H9 (cell line): Measurements from ENCODE around the gene TPPP2. TPM values are rescaled to one million over a fixed set of nuclear protein-coding genes. Genes with fewer than 3 reads are reported as not detected.

Source experiments
- DNase-seq: peaks from one replicate; pipeline ENCODE4 v3.0.0-alpha.2; 2017
- H2AFZ ChIP-seq: one replicate; pipeline ENCODE4 v1.6.1; 2013; ENCODE audit warnings: mild to moderate bottlenecking, low read length, control low read depth, moderate library complexity
- H2AK5ac ChIP-seq: 2 replicates; pipeline ENCODE4 v1.6.1; 2013; ENCODE audit warnings: low read length, control low read depth, mixed read lengths; ENCODE audit not compliant: insufficient read length
- H2BK120ac ChIP-seq: one replicate; pipeline ENCODE4 v1.6.1; 2013; ENCODE audit warnings: low read depth, mild to moderate bottlenecking, low read length, control low read depth, inconsistent platforms; ENCODE audit not compliant: poor library complexity, severe bottlenecking
- H2BK12ac ChIP-seq: 2 replicates; pipeline ENCODE4 v1.6.1; 2013; ENCODE audit warnings: low read length, control low read depth, mixed read lengths, low read depth; ENCODE audit not compliant: insufficient read length
- H2BK15ac ChIP-seq: 2 replicates; pipeline ENCODE4 v1.6.1; 2013; ENCODE audit warnings: low read depth, low read length, control low read depth
- H2BK20ac ChIP-seq: one replicate; pipeline ENCODE4 v1.6.1; 2013; ENCODE audit warnings: low read depth, mild to moderate bottlenecking, low read length, control low read depth, inconsistent platforms; ENCODE audit not compliant: poor library complexity, severe bottlenecking
- H2BK5ac ChIP-seq: 2 replicates; pipeline ENCODE4 v1.6.1; 2013; ENCODE audit warnings: low read length, control low read depth, mixed read lengths; ENCODE audit not compliant: insufficient read length
- H3K14ac ChIP-seq: 2 replicates; pipeline ENCODE4 v1.6.1; 2013; ENCODE audit warnings: low read length, control low read depth; ENCODE audit not compliant: insufficient read depth
- H3K18ac ChIP-seq: 2 replicates; pipeline ENCODE4 v1.6.1; 2013; ENCODE audit warnings: low read depth, mild to moderate bottlenecking, mixed read lengths, low read length, control low read depth; ENCODE audit not compliant: insufficient read length
- H3K23ac ChIP-seq: 2 replicates; pipeline ENCODE4 v1.6.1; 2013; ENCODE audit warnings: low read length, control low read depth, mixed read lengths, low read depth; ENCODE audit not compliant: insufficient read length
- H3K23me2 ChIP-seq: 2 replicates; pipeline ENCODE4 v1.6.1; 2013; ENCODE audit warnings: low read depth, mild to moderate bottlenecking, mixed read lengths, low read length, control low read depth; ENCODE audit not compliant: insufficient read length, poor library complexity, severe bottlenecking
- H3K27ac ChIP-seq: 2 replicates; pipeline ENCODE4 v1.5.1; 2013; ENCODE audit warnings: low read length, control low read depth, mixed read lengths, low read depth; ENCODE audit not compliant: insufficient read length
- H3K27me3 ChIP-seq: 2 replicates; pipeline ENCODE4 v1.6.1; 2013; ENCODE audit warnings: low read length, control low read depth, inconsistent platforms; ENCODE audit not compliant: insufficient read depth
- H3K4ac ChIP-seq: 2 replicates; pipeline ENCODE4 v1.6.1; 2013; ENCODE audit warnings: low read depth, mild to moderate bottlenecking, control low read depth, inconsistent platforms, low read length, moderate library complexity
- H3K4me1 ChIP-seq: 2 replicates; pipeline ENCODE4 v1.6.1; 2013; ENCODE audit warnings: low read length, control low read depth, inconsistent platforms; ENCODE audit not compliant: insufficient read depth
- H3K4me2 ChIP-seq: 2 replicates; pipeline ENCODE4 v1.6.1; 2013; ENCODE audit warnings: low read length, control low read depth, mixed read lengths; ENCODE audit not compliant: insufficient read length, insufficient read depth
- H3K56ac ChIP-seq: 2 replicates; pipeline ENCODE4 v1.6.1; 2013; ENCODE audit warnings: low read depth, mild to moderate bottlenecking, mixed read lengths, low read length, control low read depth; ENCODE audit not compliant: insufficient read length
- H3K79me1 ChIP-seq: 2 replicates; pipeline ENCODE4 v1.6.1; 2013; ENCODE audit warnings: low read depth, mild to moderate bottlenecking, moderate library complexity, low read length, control low read depth, inconsistent platforms; ENCODE audit not compliant: insufficient read depth, poor library complexity, severe bottlenecking
- H3K79me2 ChIP-seq: 2 replicates; pipeline ENCODE4 v1.6.1; 2013; ENCODE audit warnings: low read length, control low read depth, inconsistent platforms; ENCODE audit not compliant: insufficient read depth
- H3K9ac ChIP-seq: 2 replicates; pipeline ENCODE4 v1.6.1; 2013; ENCODE audit warnings: low read length, control low read depth, mixed read lengths; ENCODE audit not compliant: insufficient read length; ENCODE audit errors: extremely low read depth
- H3K9me3 ChIP-seq: one replicate; pipeline ENCODE4 v1.6.1; 2013; ENCODE audit warnings: low read depth, low read length, inconsistent platforms; ENCODE audit not compliant: control insufficient read depth
- H3T11ph ChIP-seq: one replicate; pipeline ENCODE4 v1.6.1; 2013; ENCODE audit warnings: mild to moderate bottlenecking, low read length, control low read depth, inconsistent platforms
- H4K20me1 ChIP-seq: one replicate; pipeline ENCODE4 v1.6.1; 2013; ENCODE audit not compliant: control insufficient read depth, insufficient read length, insufficient read depth
- H4K5ac ChIP-seq: 2 replicates; pipeline ENCODE4 v1.6.1; 2013; ENCODE audit warnings: low read depth, mild to moderate bottlenecking, mixed read lengths, low read length, control low read depth; ENCODE audit not compliant: insufficient read length
- H4K8ac ChIP-seq: replicated peaks from 2 replicates; pipeline ENCODE4 v1.6.1; 2013; ENCODE audit warnings: low read length, control low read depth, mixed read lengths, low read depth; ENCODE audit not compliant: insufficient read length
- H4K91ac ChIP-seq: 2 replicates; pipeline ENCODE4 v1.6.1; 2013; ENCODE audit warnings: low read depth, mild to moderate bottlenecking, moderate library complexity, mixed read lengths, low read length, control low read depth; ENCODE audit not compliant: insufficient read length
- H3K27ac Mint-ChIP-seq, 3 experiments: 2 replicates in 2 of 3; 3 replicates in 1 of 3; pipeline ENCODE4 v1.8.0; 2020 to 2021; ENCODE audit warnings: mixed read lengths in 3 of 3, mild to moderate bottlenecking in 1 of 3, moderate library complexity in 1 of 3
- H3K27me3 Mint-ChIP-seq: 2 replicates; pipeline ENCODE4 v1.8.0; 2021; ENCODE audit warnings: low read depth, mild to moderate bottlenecking, moderate library complexity, mixed read lengths
- H3K36me3 Mint-ChIP-seq, 3 experiments: 2 replicates in 2 of 3; 3 replicates in 1 of 3; pipeline ENCODE4 v1.8.0; 2020 to 2021; ENCODE audit warnings: low read depth in 3 of 3, mixed read lengths in 3 of 3; ENCODE audit not compliant: insufficient read depth in 1 of 3
- H3K4me1 Mint-ChIP-seq, 2 experiments: 2 replicates each; pipeline ENCODE4 v1.8.0; 2020; ENCODE audit warnings: mixed read lengths in 2 of 2
- H3K4me3 Mint-ChIP-seq, 2 experiments: 2 replicates in 1 of 2; 3 replicates in 1 of 2; pipeline ENCODE4 v1.8.0; 2020 to 2021; ENCODE audit warnings: mild to moderate bottlenecking in 2 of 2, mixed read lengths in 2 of 2, moderate library complexity in 1 of 2
- H3K9me3 Mint-ChIP-seq, 2 experiments: 2 replicates in 1 of 2; 3 replicates in 1 of 2; pipeline ENCODE4 v1.8.0; 2020; ENCODE audit warnings: mild to moderate bottlenecking in 2 of 2, mixed read lengths in 2 of 2, moderate library complexity in 1 of 2
- CTCF ChIP-seq: fragments of 200-600 bp; sonication (generic); conservative IDR thresholded peaks from 3 replicates; pipeline ENCODE4 v1.8.0; 2021; ENCODE audit warnings: antibody characterized with exemption, mild to moderate bottlenecking
- WGBS: extraction: QIAGEN DNeasy Blood & Tissue Kit; methylation state at CpG from one replicate; pipeline ENCODE4 v1.1.7; 2013; ENCODE audit warnings: missing lambda C conversion rate, low lambda C conversion rate, mixed read lengths; ENCODE audit not compliant: insufficient read length; ENCODE audit errors: extremely low coverage; 5-methylcytosine and 5-hydroxymethylcytosine counted together
- total RNA-seq: library from RNA; stranded (reverse); gene quantifications from 2 replicates; pipeline ENCODE4 v1.2.1, GENCODE V29; 2021

TPPP2 gene
- total RNA-seq, 1 experiment from 2014 or later, result not detected

GRCh38 chr14:20997115-20997514 lies 32.9 kb upstream of the TPPP2 start:
- Histone ChIP-seq H3K23me2 (no peaks in the 10 kb centered on the region), H3T11ph (no peak overlapping the region), H2BK20ac (no peak overlapping the region), H3K23ac (no peak overlapping the region), H3K4ac (no peak overlapping the region), H3K27me3 (no peaks in the 10 kb centered on the region), H2BK15ac (no peak overlapping the region), H3K4me2 (no peak overlapping the region), H4K20me1 (no peaks in the 10 kb centered on the region), H2BK120ac (no peak overlapping the region), H3K14ac (no peak overlapping the region), H2BK5ac (no peak overlapping the region), H3K27ac (no peak overlapping the region), H2AFZ (no peak overlapping the region), H3K4me1 (no peaks in the 10 kb centered on the region), H3K56ac (no peak overlapping the region), H3K18ac (no peak overlapping the region), H3K79me2 (no peaks in the 10 kb centered on the region), H4K5ac (no peak overlapping the region), H3K79me1 (no peaks in the 10 kb centered on the region), H4K8ac (no peak overlapping the region), H2BK12ac (no peak overlapping the region), H3K9ac (no peak overlapping the region), H2AK5ac (no peak overlapping the region), H3K9me3 (no peaks in the 10 kb centered on the region), H4K91ac (no peak overlapping the region)
- H3K36me3 Mint-ChIP-seq, result peaks cover 28 to 49% (median 45%) of the 10 kb centered on the region in 3 experiments; a peak in 6 of 7 replicates
- no CpG with 5 or more reads among the region's 4 CpGs for WGBS
- no peak overlapping the region for H3K4me3 Mint-ChIP-seq
- H3K4me1 Mint-ChIP-seq, result peaks cover 17 to 19% of the 10 kb centered on the region in 2 experiments
- no peak for DNase-seq
- H3K27me3 Mint-ChIP-seq, result no peaks in the 10 kb centered on the region; the same call in 1 of the 2 replicates
- H3K27ac Mint-ChIP-seq, result peak overlapping the region in 1 of 3 experiments; percentile 26; a peak in 1 of 7 replicates
- H3K9me3 Mint-ChIP-seq, result no peaks in the 10 kb centered on the region
- no peak for TF ChIP-seq CTCF
